Metanephros (tissue), 2 donors: Measurements from ENCODE around the gene MEST. TPM values are rescaled to one million over a fixed set of nuclear protein-coding genes. Genes with fewer than 3 reads are reported as not detected.

Experiments used
- small RNA-seq: library from RNA; depleted of rRNA; stranded (forward); fragments of <200 nt; gene quantifications from one replicate; pipeline ENCODE3, GENCODE V24; 2014; ENCODE audit warnings: low replicate concordance
- total RNA-seq: library from RNA; depleted of rRNA; stranded (reverse); fragments of >200 nt; gene quantifications from one replicate; pipeline ENCODE4 v1.2.3, GENCODE V29; 2014

The MEST gene, protein sequence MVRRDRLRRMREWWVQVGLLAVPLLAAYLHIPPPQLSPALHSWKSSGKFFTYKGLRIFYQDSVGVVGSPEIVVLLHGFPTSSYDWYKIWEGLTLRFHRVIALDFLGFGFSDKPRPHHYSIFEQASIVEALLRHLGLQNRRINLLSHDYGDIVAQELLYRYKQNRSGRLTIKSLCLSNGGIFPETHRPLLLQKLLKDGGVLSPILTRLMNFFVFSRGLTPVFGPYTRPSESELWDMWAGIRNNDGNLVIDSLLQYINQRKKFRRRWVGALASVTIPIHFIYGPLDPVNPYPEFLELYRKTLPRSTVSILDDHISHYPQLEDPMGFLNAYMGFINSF
- total RNA-seq: 468 TPM

DNA sequence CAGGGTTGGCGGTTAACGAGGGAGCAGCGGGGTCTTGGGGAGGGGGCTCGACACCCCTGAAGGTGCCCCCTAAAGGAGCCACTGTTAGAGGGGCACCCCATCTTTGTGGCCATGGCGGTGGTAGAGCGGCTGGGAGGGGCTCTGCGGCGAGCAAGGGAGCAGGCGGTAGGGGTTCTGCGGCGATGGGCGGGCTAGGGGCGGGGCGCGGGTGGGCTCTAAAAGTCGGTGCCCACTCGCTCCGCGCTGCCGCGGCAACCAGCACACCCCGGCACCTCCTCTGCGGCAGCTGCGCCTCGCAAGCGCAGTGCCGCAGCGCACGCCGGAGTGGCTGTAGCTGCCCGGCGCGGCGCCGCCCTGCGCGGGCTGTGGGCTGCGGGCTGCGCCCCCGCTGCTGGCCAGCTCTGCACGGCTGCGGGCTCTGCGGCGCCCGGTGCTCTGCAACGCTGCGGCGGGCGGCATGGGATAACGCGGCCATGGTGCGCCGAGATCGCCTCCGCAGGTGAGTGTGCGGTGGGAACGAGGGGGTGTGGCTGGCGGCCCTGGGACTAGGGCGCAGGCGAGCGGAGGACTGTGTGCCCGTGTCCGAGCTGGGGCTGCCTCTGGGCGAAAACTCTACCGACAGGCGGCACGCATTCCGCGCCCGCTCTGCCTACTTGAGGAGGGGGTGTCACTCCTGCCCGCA is at the start of gene MEST:
TSS of gene MEST (plus strand) at position 245 of the 682 bp plus-strand sequence. CDS start at position 474, 229 bp downstream.

Small RNAs within 50 kb of the gene (small RNA-seq; reads per million reads assigned to genes)
- not detected for gene MIR335
- gene RF02148: not detected
- not detected for gene RF02149
- gene RF02150: not detected

Other genes with a start within 250 kb of the MEST start
- gene CPA2, start 225.2 kb upstream of the MEST start, total RNA-seq: 0.18 TPM
- 0.41 TPM for gene CPA4, start 198.9 kb upstream of the MEST start, total RNA-seq
- not detected for gene CPA5, start 147.3 kb upstream of the MEST start, total RNA-seq
- 1.9 TPM for gene CPA1, start 111.6 kb upstream of the MEST start, total RNA-seq
- gene CEP41, start 51.1 kb upstream of the MEST start, total RNA-seq: 14.7 TPM
- gene COPG2, start 176.7 kb downstream of the MEST start, total RNA-seq: 40.9 TPM
- gene TSGA13, start 194.5 kb downstream of the MEST start, total RNA-seq: 0.12 TPM
- gene KLF14, start 242.1 kb downstream of the MEST start, total RNA-seq: 1.2 TPM